HCT116 (cell line): ENCODE measurements around the gene MAP2K2. TPM values are rescaled to one million over a fixed set of nuclear protein-coding genes. Genes with fewer than 3 reads are reported as not detected.

Experiments used
- ATAC-seq: fragments of 200-7000 bp; cut with Tn5 transposase; 2 replicates; pipeline ENCODE4 v1.9.1; 2020; ENCODE audit warnings: mild to moderate bottlenecking, moderate library complexity
- BruUV-seq: library from RNA; stranded (reverse); fragments of 400-500 nt; replicated peaks from 2 replicates; lab custom pipeline; 2021; lab: Mats Ljungman, UMichigan
- CTCF ChIA-PET: fragments of 300-600 bp; sonication (Branson Sonifier 250); formaldehyde crosslinking; loops from one replicate; lab custom pipeline; 2021; ENCODE audit warnings: antibody characterized with exemption; lab: Charles Lee
- POLR2A ChIA-PET: fragments of 300-600, 350-600 bp; sonication (Branson Sonifier 250); formaldehyde crosslinking; loops from one replicate; lab custom pipeline; 2021; ENCODE audit warnings: antibody characterized with exemption; lab: Charles Lee
- RAD21 ChIA-PET, 2 experiments: fragments of 300-600 bp; sonication (Branson Sonifier 250); formaldehyde crosslinking; loops; one replicate each; lab custom pipeline; 2023; ENCODE audit warnings: low total read pairs in 2 of 2; ENCODE audit not compliant: uncharacterized antibody in 2 of 2, unreplicated experiment in 2 of 2, low non-redundant PET in 1 of 2; lab: Charles Lee
- DNase-seq: peaks from one replicate; pipeline ENCODE4 v3.0.0-alpha.2; 2010; ENCODE audit warnings: low read depth, low spot score
- H2AFZ ChIP-seq: fragments of 200-600 bp; shearing (Covaris generic), sonication (generic); 2 replicates; pipeline ENCODE4 v1.6.1; 2017; ENCODE audit warnings: low read depth, mixed run types, mixed read lengths, antibody characterized with exemption, low read length; ENCODE audit not compliant: poor library complexity, severe bottlenecking
- H3K27ac ChIP-seq: 2 replicates; pipeline ENCODE4 v1.5.1; 2012; ENCODE audit warnings: low read depth, low read length
- H3K27me3 ChIP-seq: fragments of 200-600 bp; sonication (generic); 2 replicates; pipeline ENCODE4 v1.6.1; 2016; ENCODE audit warnings: mixed run types, low read length, mixed read lengths; ENCODE audit not compliant: insufficient read depth
- H3K36me3 ChIP-seq, 2 experiments: fragments of 200-500 bp in 1 of 2; fragments of 200-600 bp in 1 of 2; sonication (Bioruptor generic) in 1 of 2; sonication (generic) in 1 of 2; 2 replicates each; pipeline versions ENCODE4 v1.5.1 to v1.6.1; 2014 to 2016; ENCODE audit warnings: low read length in 2 of 2, inconsistent platforms in 1 of 2, mixed read lengths in 1 of 2, mixed run types in 1 of 2; ENCODE audit not compliant: insufficient read depth in 2 of 2, control insufficient read depth in 1 of 2
- H3K4me1 ChIP-seq, 2 experiments: fragments of 200-600 bp in 1 of 2; sonication (generic) in 1 of 2; 2 replicates each; pipeline versions ENCODE4 v1.5.1 to v1.6.1; 2012 to 2017; ENCODE audit warnings: low read length in 2 of 2, inconsistent platforms in 1 of 2, mild to moderate bottlenecking in 1 of 2, mixed read lengths in 1 of 2, mixed run types in 1 of 2, moderate library complexity in 1 of 2; ENCODE audit not compliant: insufficient read depth in 2 of 2, control insufficient read depth in 1 of 2
- H3K4me2 ChIP-seq: fragments of 200-600 bp; sonication (generic); 2 replicates; pipeline ENCODE4 v1.6.1; 2017; ENCODE audit warnings: mixed run types, low read length, mixed read lengths
- H3K4me3 ChIP-seq, 2 experiments: fragments of 200-600 bp in 1 of 2; sonication (generic) in 1 of 2; replicated peaks in 1 of 2; 2 replicates each; pipeline ENCODE4 v1.5.1; 2011 to 2016; ENCODE audit warnings: low read length in 2 of 2, control low read depth in 1 of 2, low read depth in 1 of 2, mild to moderate bottlenecking in 1 of 2, mixed read lengths in 1 of 2, mixed run types in 1 of 2
- H3K79me2 ChIP-seq: fragments of 200-600 bp; sonication (generic); 2 replicates; pipeline ENCODE4 v1.6.1; 2017; ENCODE audit warnings: mild to moderate bottlenecking, mixed run types, low read length, moderate library complexity, mixed read lengths; ENCODE audit not compliant: insufficient read depth
- H3K9ac ChIP-seq: fragments of 200-600 bp; sonication (generic); 2 replicates; pipeline ENCODE4 v1.6.1; 2016; ENCODE audit warnings: low read length, mixed read lengths
- H3K9me2 ChIP-seq: fragments of 200-600 bp; sonication (generic), shearing (Covaris generic); 2 replicates; pipeline ENCODE4 v1.6.1; 2017; ENCODE audit warnings: mixed run types, mild to moderate bottlenecking, moderate library complexity; ENCODE audit not compliant: insufficient read depth
- H3K9me3 ChIP-seq, 2 experiments: fragments of 200-500 bp in 1 of 2; fragments of 200-600 bp in 1 of 2; sonication (Bioruptor generic) in 1 of 2; sonication (generic) in 1 of 2; 2 replicates each; pipeline ENCODE4 v1.6.1; 2014 to 2017; ENCODE audit warnings: low read length in 2 of 2, mixed read lengths in 2 of 2, inconsistent platforms in 1 of 2, low read depth in 1 of 2, mild to moderate bottlenecking in 1 of 2, mixed run types in 1 of 2, moderate library complexity in 1 of 2; ENCODE audit not compliant: control insufficient read depth in 1 of 2, insufficient read depth in 1 of 2
- H4K20me1 ChIP-seq: fragments of 200-600 bp; sonication (generic), shearing (Covaris generic); 2 replicates; pipeline ENCODE4 v1.6.1; 2017; ENCODE audit warnings: mixed run types, mild to moderate bottlenecking, moderate library complexity; ENCODE audit not compliant: insufficient read depth
- CEBPB ChIP-seq: IDR thresholded peaks from 2 replicates; pipeline ENCODE4 v1.6.1; 2012; ENCODE audit warnings: low read depth
- EZH2 ChIP-seq: fragments of 200-600 bp; sonication (generic); IDR thresholded peaks from 2 replicates; pipeline ENCODE4 v1.6.1; 2017; ENCODE audit warnings: antibody characterized with exemption, mixed run types
- FOSL1 ChIP-seq: IDR thresholded peaks from 2 replicates; pipeline ENCODE4 v1.6.1; 2012; ENCODE audit warnings: low read depth
- POLR2A ChIP-seq: IDR thresholded peaks from 2 replicates; pipeline ENCODE4 v1.7.0; 2011; ENCODE audit warnings: borderline replicate concordance; ENCODE audit not compliant: insufficient read depth, insufficient read length; ENCODE audit errors: extremely low read depth
- POLR2AphosphoS5 ChIP-seq: IDR thresholded peaks from 2 replicates; pipeline ENCODE4 v1.6.1; 2011; ENCODE audit warnings: mild to moderate bottlenecking, low read depth, low read length, moderate library complexity
- REST ChIP-seq: IDR thresholded peaks from 2 replicates; pipeline ENCODE4 v1.6.1; 2012; ENCODE audit warnings: low read depth
- SIN3A ChIP-seq: IDR thresholded peaks from 2 replicates; pipeline ENCODE4 v1.6.1; 2012; ENCODE audit warnings: low read depth
- TCF7L2 ChIP-seq: IDR thresholded peaks from 2 replicates; pipeline ENCODE4 v1.7.0; 2011; ENCODE audit warnings: borderline replicate concordance, inconsistent platforms; ENCODE audit not compliant: insufficient read depth, insufficient read length; ENCODE audit errors: extremely low read depth
- intact Hi-C: fragments of 100-400 bp; cut with micrococcal nuclease; formaldehyde crosslinking; loops from 2 replicates; pipeline ENCODE4 v1.10.0; 2022
- total RNA-seq: library from RNA; stranded (reverse); gene quantifications from one replicate; pipeline ENCODE4 v1.2.1, GENCODE V29; 2021; ENCODE audit not compliant: unreplicated experiment

Gene MAP2K2
- total RNA-seq, 1 experiment from 2014 or later, result 186 TPM

GRCh38 chr19:4123615-4124568, at the start of gene MAP2K2 (continued):
- TF ChIP-seq EZH2 (no peak), CEBPB (no peak), POLR2AphosphoS5 (peak; percentile 95), SIN3A (peak; percentile 83), FOSL1 (no peak), TCF7L2 (peak; percentile 14), POLR2A (peak; percentile 90)

GRCh38 chr19:4172861-4173473, 49.0 kb upstream of the MAP2K2 start:
- no peaks in the 10 kb centered on the region for H3K9me2 ChIP-seq
- H4K20me1 ChIP-seq, result no peaks in the 10 kb centered on the region
- no peak overlapping the region for H3K4me2 ChIP-seq
- H3K9me3 ChIP-seq, result no peaks in the 10 kb centered on the region
- POLR2A ChIA-PET, result no interaction called here
- RAD21 ChIA-PET, result interaction anchor here in 1 of 2 experiments (0.6 kb wide), 1 partner anchor 33 kb away, joined by 4 read pairs; no protein-coding TSS in a partner anchor
- H3K9ac ChIP-seq, result no peak overlapping the region
- no peaks in the 10 kb centered on the region for H3K36me3 ChIP-seq
- peak; percentile 87 for ATAC-seq
- H3K27ac ChIP-seq, result no peak overlapping the region
- no peak overlapping the region for H3K4me3 ChIP-seq
- no peaks in the 10 kb centered on the region for H3K79me2 ChIP-seq
- TF ChIP-seq REST (peak; percentile 94), FOSL1 (no peak)
- TF ChIP-seq, all 23 proteins: peak for 1
- no peak for DNase-seq
- H3K4me1 ChIP-seq, result no peaks in the 10 kb centered on the region
- BruUV-seq, result no TSS peak
- intact Hi-C loops, result no loop called here
- H3K27me3 ChIP-seq, result peaks cover 15% of the 10 kb centered on the region
- CTCF ChIA-PET, result no interaction called here
- H2AFZ ChIP-seq, result no peak overlapping the region
